T-cell (primary cell): ENCODE results near the gene MTMR2. TPM values are rescaled to one million over a fixed set of nuclear protein-coding genes. Genes with fewer than 3 reads are reported as not detected.

Experiments used
- ATAC-seq, 4 experiments: fragments of 200-7000 bp in 3 of 4; fragments of 150-1000 bp in 1 of 4; cut with Tn5 transposase; replicated peaks in 1 of 4; 1 replicate in 3 of 4; 2 replicates in 1 of 4; pipeline ENCODE4 v1.10.0; 2021; ENCODE audit warnings: moderate library complexity in 3 of 4, mild to moderate bottlenecking in 2 of 4, moderate number of reproducible peaks in 1 of 4
- CTCF ChIA-PET, 2 donors: fragments of 300-600 bp; sonication (Branson Sonifier 250); formaldehyde crosslinking; loops; one replicate each; lab custom pipeline; 2022; ENCODE audit warnings: antibody characterized with exemption in 2 of 2; lab: Charles Lee
- POLR2A ChIA-PET, 2 donors: fragments of 300-600 bp; sonication (Branson Sonifier 250); formaldehyde crosslinking; loops; one replicate each; lab custom pipeline; 2022; ENCODE audit warnings: antibody characterized with exemption in 2 of 2; lab: Charles Lee
- DNase-seq, 35 experiments: peaks; one replicate each; pipeline versions ENCODE4 v3.0.0 to v3.0.0-alpha.2; 2013 to 2023
- H3K27ac ChIP-seq: one replicate; pipeline ENCODE4 v1.5.1; 2013; ENCODE audit warnings: low read length
- H3K27me3 ChIP-seq, 2 experiments: replicated peaks in 1 of 2; 1 replicate in 1 of 2; 2 replicates in 1 of 2; pipeline versions ENCODE4 v1.6.1 to v1.7.0; 2013; ENCODE audit warnings: low read length in 1 of 2, mixed read lengths in 1 of 2; ENCODE audit not compliant: control insufficient read depth in 2 of 2, insufficient read depth in 2 of 2; ENCODE audit errors: extremely low read depth in 1 of 2
- H3K36me3 ChIP-seq, 2 donors: 1 replicate in 1 of 2; 2 replicates in 1 of 2; pipeline versions ENCODE4 v1.6.1 to v1.7.0; 2013; ENCODE audit warnings: low read length in 1 of 2; ENCODE audit not compliant: control insufficient read depth in 2 of 2, insufficient read depth in 1 of 2; ENCODE audit errors: extremely low read depth in 1 of 2
- H3K4me1 ChIP-seq, 2 experiments: 1 replicate in 1 of 2; 2 replicates in 1 of 2; pipeline versions ENCODE4 v1.6.1 to v1.7.0; 2013; ENCODE audit warnings: low read length in 2 of 2, mixed read lengths in 1 of 2; ENCODE audit not compliant: insufficient read depth in 2 of 2, control insufficient read depth in 1 of 2; ENCODE audit errors: extremely low read depth in 1 of 2
- H3K4me3 ChIP-seq, 2 donors: 1 replicate in 1 of 2; 2 replicates in 1 of 2; pipeline versions ENCODE4 v1.5.1 to v1.7.0; 2013; ENCODE audit warnings: mild to moderate bottlenecking in 2 of 2, low read length in 1 of 2, moderate library complexity in 1 of 2; ENCODE audit not compliant: control insufficient read depth in 1 of 2; ENCODE audit errors: extremely low read depth in 1 of 2
- H3K9me3 ChIP-seq: 2 replicates; pipeline ENCODE4 v1.7.0; 2013
- H3K27ac Mint-ChIP-seq, 2 donors: one replicate each; pipeline ENCODE4 v1.8.0; 2020 to 2021; ENCODE audit warnings: mild to moderate bottlenecking in 2 of 2, mixed read lengths in 2 of 2
- H3K27me3 Mint-ChIP-seq, 2 donors: one replicate each; pipeline ENCODE4 v1.8.0; 2021 to 2022; ENCODE audit warnings: mixed read lengths in 2 of 2
- H3K36me3 Mint-ChIP-seq: one replicate; pipeline ENCODE4 v1.8.0; 2021; ENCODE audit warnings: mixed read lengths
- H3K4me1 Mint-ChIP-seq, 3 donors: one replicate each; pipeline ENCODE4 v1.8.0; 2020 to 2022; ENCODE audit warnings: mixed read lengths in 3 of 3, mild to moderate bottlenecking in 1 of 3
- H3K4me3 Mint-ChIP-seq, 3 donors: one replicate each; pipeline ENCODE4 v1.8.0; 2020 to 2022; ENCODE audit warnings: mild to moderate bottlenecking in 3 of 3, mixed read lengths in 3 of 3, moderate library complexity in 3 of 3
- H3K9me3 Mint-ChIP-seq, 3 donors: one replicate each; pipeline ENCODE4 v1.8.0; 2020 to 2022; ENCODE audit warnings: mixed read lengths in 3 of 3
- WGBS: methylation state at CpG from one replicate; pipeline ENCODE4 v1.1.5; 2013; ENCODE audit warnings: missing lambda C conversion rate; ENCODE audit not compliant: insufficient coverage; 5-methylcytosine and 5-hydroxymethylcytosine counted together
- total RNA-seq, 35 experiments: library from RNA in 6 of 35; stranded (reverse) in 6 of 35; fragments of 120-200 nt in 1 of 35; gene quantifications; one replicate each; pipeline versions ENCODE4 v1.2.1 to v1.2.4 and lab custom pipeline; 2013 to 2026

MTMR2 gene
- total RNA-seq, 5 donors from 2014 or later (not counting 1 experiment from before 2014, with no cell fraction given), result 11.0 to 14.6 (median 11.6) TPM

DNA sequence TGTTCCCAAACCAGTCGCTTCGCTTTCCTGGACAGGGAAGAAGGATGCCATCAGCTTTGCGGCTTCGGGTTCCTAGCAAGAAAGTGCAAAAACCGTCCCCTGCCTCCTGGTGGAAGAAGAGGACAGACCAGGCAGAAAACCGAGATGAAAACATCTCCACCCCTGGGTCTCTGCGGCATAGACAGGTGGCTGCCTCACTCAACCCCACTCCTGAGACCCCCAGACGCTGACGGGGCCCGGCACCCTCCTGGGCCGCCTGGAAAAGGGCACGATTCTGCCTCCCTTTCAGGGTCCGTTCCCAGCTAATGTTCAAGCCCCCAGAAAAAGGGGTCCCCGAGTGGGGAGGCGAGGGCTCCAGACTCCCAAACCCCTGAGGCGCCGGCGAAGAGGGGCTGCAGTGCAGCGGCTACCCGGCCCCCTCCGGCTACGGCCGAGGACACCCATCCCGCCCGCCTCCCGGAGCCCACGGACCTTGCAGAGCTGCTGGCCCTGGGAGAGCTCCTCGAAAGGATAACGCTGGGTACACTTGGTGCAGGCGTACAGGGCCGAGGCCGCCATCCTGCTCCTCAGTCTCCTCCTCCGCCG, 134.9 kb downstream of the MTMR2 start:
- H3K27me3 ChIP-seq, result no peaks in the 10 kb centered on the region
- H3K27me3 Mint-ChIP-seq, result no peaks in the 10 kb centered on the region
- H3K27ac Mint-ChIP-seq, result peak overlapping the region; percentile 83 to 100
- ATAC-seq (no peak), DNase-seq (peak in 27 of 35 experiments; percentile 2 to 58 (median 25))
- POLR2A ChIA-PET, result interaction anchor here (0.6 to 3.1 kb wide), 14 partner anchors 10 to 722 kb away, joined by 3 to 21 read pairs (median 4); partner anchors contain the start of genes ENDOD1 (in 2 of the 2), SRSF8 (in 2 of the 2), CCDC82 (in 1 of the 2) and JRKL (in 1 of the 2)
- peak overlapping the region; percentile 99 for H3K27ac ChIP-seq
- no peaks in the 10 kb centered on the region for H3K9me3 Mint-ChIP-seq
- H3K4me1 Mint-ChIP-seq, result peaks cover 45 to 64% (median 63%) of the 10 kb centered on the region in 3 donors
- 0% methylated on average over 32 of the region's 34 CpGs for WGBS
- H3K4me3 Mint-ChIP-seq, result peak overlapping the region; percentile 96 to 99 (median 99)
- peaks cover 19 to 23% of the 10 kb centered on the region in 2 experiments for H3K4me1 ChIP-seq
- CTCF ChIA-PET, result interaction anchor here (0.5 to 3.5 kb wide), 13 partner anchors 24 to 722 kb away, joined by 3 to 16 read pairs (median 6); partner anchors contain the start of genes CCDC82 (in 1 of the 2), ENDOD1 (in 1 of the 2), JRKL (in 1 of the 2) and SESN3 (in 1 of the 2)
- peaks cover 0 to 25% of the 10 kb centered on the region in 2 donors for H3K36me3 ChIP-seq
- H3K9me3 ChIP-seq, result no peaks in the 10 kb centered on the region
- H3K36me3 Mint-ChIP-seq, result peaks cover 31% of the 10 kb centered on the region
- peak overlapping the region; percentile 92 to 95 for H3K4me3 ChIP-seq

Other genes with a start within 250 kb of the MTMR2 start
- 10 to 100 TPM; 41.5 to 81.0 (median 45.4) TPM for gene FAM76B, start 134.3 kb downstream of the MTMR2 start, total RNA-seq
- gene CEP57, start 133.6 kb downstream of the MTMR2 start, total RNA-seq, result 10 to 100 TPM; 57.6 to 69.6 (median 65.0) TPM